H1 (cell line): ENCODE results near the gene CLDND1. TPM values are rescaled to one million over a fixed set of nuclear protein-coding genes. Genes with fewer than 3 reads are reported as not detected.

ENCODE experiments used
- CTCF ChIA-PET: fragments of 300-600 bp; sonication (Branson Sonifier 250); formaldehyde crosslinking; loops from one replicate; lab custom pipeline; 2021; ENCODE audit not compliant: partially characterized antibody; lab: Charles Lee
- POLR2A ChIA-PET: fragments of 300-600 bp; sonication (Branson Sonifier 250); formaldehyde crosslinking; loops from one replicate; lab custom pipeline; 2021; ENCODE audit warnings: inconsistent platforms; ENCODE audit not compliant: partially characterized antibody; lab: Charles Lee
- DNase-seq, 2 experiments: peaks; one replicate each; pipeline versions ENCODE4 v3.0.0 to v3.0.0-alpha.2; 2010 to 2022; ENCODE audit warnings: low spot score in 2 of 2, low read depth in 1 of 2, mixed read lengths in 1 of 2
- FAIRE-seq: peaks from 2 replicates; lab custom pipeline; 2011; peaks lifted over from hg19 to GRCh38; lab: Jason Lieb, UNC
- H2AFZ ChIP-seq: 2 replicates; pipeline ENCODE4 v1.8.1; 2012; ENCODE audit warnings: low read length, inconsistent platforms
- H2AK5ac ChIP-seq: 2 replicates; pipeline ENCODE4 v1.6.1; 2013; ENCODE audit warnings: low read depth, low read length
- H2BK120ac ChIP-seq: replicated peaks from 2 replicates; pipeline ENCODE3; 2013; ENCODE audit warnings: low read depth, low read length, inconsistent platforms
- H2BK12ac ChIP-seq: 2 replicates; pipeline ENCODE4 v1.6.1; 2013; ENCODE audit warnings: low read depth, low read length
- H2BK15ac ChIP-seq: 2 replicates; pipeline ENCODE4 v1.6.1; 2013; ENCODE audit warnings: low read length
- H2BK20ac ChIP-seq: 2 replicates; pipeline ENCODE4 v1.6.1; 2013; ENCODE audit warnings: low read length
- H2BK5ac ChIP-seq: 2 replicates; pipeline ENCODE4 v1.6.1; 2013; ENCODE audit warnings: low read depth, low read length
- H3K14ac ChIP-seq: 2 replicates; pipeline ENCODE4 v1.6.1; 2013; ENCODE audit warnings: inconsistent platforms; ENCODE audit not compliant: insufficient read length
- H3K18ac ChIP-seq: 2 replicates; pipeline ENCODE4 v1.6.1; 2013; ENCODE audit warnings: low read length; ENCODE audit errors: extremely low read depth
- H3K23ac ChIP-seq: 2 replicates; pipeline ENCODE4 v1.6.1; 2013; ENCODE audit warnings: inconsistent platforms; ENCODE audit not compliant: insufficient read length
- H3K23me2 ChIP-seq: 2 replicates; pipeline ENCODE4 v1.6.1; 2013; ENCODE audit warnings: low read depth, low read length
- H3K27ac ChIP-seq: 2 replicates; pipeline ENCODE4 v1.6.1; 2011; ENCODE audit warnings: low read depth, low read length, inconsistent platforms
- H3K27me3 ChIP-seq, 4 experiments: replicated peaks in 1 of 4; 1 replicate in 1 of 4; 2 replicates in 3 of 4; pipeline versions ENCODE4 v1.6.1 to v1.8.1; 2011 to 2013; ENCODE audit warnings: low read length in 3 of 4, mild to moderate bottlenecking in 3 of 4, inconsistent platforms in 2 of 4, mixed read lengths in 2 of 4, moderate library complexity in 1 of 4; ENCODE audit not compliant: control insufficient read depth in 3 of 4, insufficient read depth in 3 of 4; ENCODE audit errors: extremely low read depth in 1 of 4
- H3K36me3 ChIP-seq, 4 experiments: 2 replicates each; pipeline versions ENCODE4 v1.6.1 to v1.8.1; 2011 to 2013; ENCODE audit warnings: mild to moderate bottlenecking in 4 of 4, low read length in 3 of 4, moderate library complexity in 2 of 4, control low read depth in 1 of 4, inconsistent platforms in 1 of 4; ENCODE audit not compliant: insufficient read depth in 4 of 4, control insufficient read depth in 2 of 4
- H3K4ac ChIP-seq: replicated peaks from 2 replicates; pipeline ENCODE3; 2013; ENCODE audit warnings: low read length, low read depth, mixed read lengths, inconsistent platforms; ENCODE audit not compliant: insufficient read length
- H3K4me1 ChIP-seq, 4 experiments: replicated peaks in 1 of 4; 1 replicate in 1 of 4; 2 replicates in 3 of 4; pipeline versions ENCODE4 v1.6.1 to v1.8.1; 2011 to 2013; ENCODE audit warnings: low read length in 3 of 4, inconsistent platforms in 2 of 4, mixed read lengths in 1 of 4; ENCODE audit not compliant: insufficient read depth in 4 of 4, control insufficient read depth in 3 of 4
- H3K4me2 ChIP-seq, 2 experiments: 2 replicates each; pipeline versions ENCODE4 v1.6.1 to v1.8.1; 2011 to 2013; ENCODE audit warnings: low read depth in 2 of 2, low read length in 2 of 2, control low read depth in 1 of 2, inconsistent platforms in 1 of 2, mild to moderate bottlenecking in 1 of 2; ENCODE audit not compliant: insufficient read depth in 1 of 2
- H3K4me3 ChIP-seq, 4 experiments: fragments of 200-600, 300-600 bp in 1 of 4; sonication (generic), shearing (Covaris generic), sonication (Bioruptor Twin) in 1 of 4; 2 replicates each; pipeline versions ENCODE4 v1.5.1 to v1.8.1; 2011 to 2016; ENCODE audit warnings: low read length in 4 of 4, low read depth in 3 of 4, control low read depth in 2 of 4, inconsistent platforms in 2 of 4, mild to moderate bottlenecking in 2 of 4, mixed read lengths in 1 of 4, moderate library complexity in 1 of 4; ENCODE audit not compliant: insufficient read depth in 2 of 4; ENCODE audit errors: extremely low read depth in 1 of 4
- H3K56ac ChIP-seq: replicated peaks from 2 replicates; pipeline ENCODE3; 2013; ENCODE audit warnings: low read depth, mild to moderate bottlenecking, mixed read lengths, low read length, inconsistent platforms; ENCODE audit not compliant: insufficient read length
- H3K79me1 ChIP-seq: 2 replicates; pipeline ENCODE4 v1.6.1; 2013; ENCODE audit warnings: low read depth, low read length, control low read depth
- H3K79me2 ChIP-seq, 2 experiments: 2 replicates each; pipeline versions ENCODE4 v1.6.1 to v1.8.1; 2012 to 2013; ENCODE audit warnings: low read length in 2 of 2, mild to moderate bottlenecking in 2 of 2, inconsistent platforms in 1 of 2; ENCODE audit not compliant: insufficient read depth in 2 of 2, control insufficient read depth in 1 of 2
- H3K9ac ChIP-seq, 4 experiments: replicated peaks in 1 of 4; 1 replicate in 1 of 4; 2 replicates in 3 of 4; pipeline versions ENCODE4 v1.6.1 to v1.8.1; 2011 to 2013; ENCODE audit warnings: low read depth in 3 of 4, low read length in 3 of 4, control low read depth in 2 of 4, mild to moderate bottlenecking in 2 of 4, moderate library complexity in 2 of 4, inconsistent platforms in 1 of 4; ENCODE audit errors: extremely low read depth in 1 of 4
- H3K9me3 ChIP-seq, 2 experiments: 2 replicates each; pipeline versions ENCODE4 v1.6.1 to v1.8.1; 2012 to 2013; ENCODE audit warnings: mild to moderate bottlenecking in 2 of 2, moderate library complexity in 2 of 2, control low read depth in 1 of 2, inconsistent platforms in 1 of 2, low read depth in 1 of 2, low read length in 1 of 2, mixed read lengths in 1 of 2; ENCODE audit not compliant: insufficient read depth in 2 of 2
- H4K20me1 ChIP-seq, 2 experiments: replicated peaks in 1 of 2; 2 replicates each; pipeline versions ENCODE3 to v1.8.1; 2011 to 2013; ENCODE audit warnings: inconsistent platforms in 2 of 2, low read length in 2 of 2, mild to moderate bottlenecking in 1 of 2; ENCODE audit not compliant: insufficient read depth in 2 of 2, control insufficient read depth in 1 of 2
- H4K5ac ChIP-seq: 2 replicates; pipeline ENCODE4 v1.6.1; 2013; ENCODE audit warnings: low read length, low read depth, mixed read lengths, inconsistent platforms; ENCODE audit not compliant: insufficient read length
- H4K8ac ChIP-seq: 2 replicates; pipeline ENCODE4 v1.8.0; 2013; ENCODE audit warnings: mild to moderate bottlenecking, moderate library complexity, low read length, inconsistent platforms; ENCODE audit not compliant: insufficient read depth; ENCODE audit errors: extremely low read depth
- H4K91ac ChIP-seq: replicated peaks from 2 replicates; pipeline ENCODE3; 2013; ENCODE audit warnings: low read length, mixed read lengths, inconsistent platforms; ENCODE audit not compliant: insufficient read length
- FOSL1 ChIP-seq: IDR thresholded peaks from 2 replicates; pipeline ENCODE4 v1.6.1; 2011; ENCODE audit warnings: mild to moderate bottlenecking, low read depth, low read length, moderate library complexity; ENCODE audit not compliant: insufficient read depth
- HDAC2 ChIP-seq, 2 experiments: fragments of 300-600 bp in 1 of 2; sonication (generic) in 1 of 2; IDR thresholded peaks; 2 replicates each; pipeline ENCODE4 v1.6.1; 2011 to 2012; ENCODE audit warnings: low read depth in 2 of 2, low read length in 2 of 2, mild to moderate bottlenecking in 2 of 2, moderate library complexity in 2 of 2, borderline replicate concordance in 1 of 2, inconsistent platforms in 1 of 2
- NRF1 ChIP-seq: IDR thresholded peaks from 2 replicates; pipeline ENCODE4 v1.6.1; 2011; ENCODE audit warnings: mild to moderate bottlenecking, low read depth, low read length, improper control_type of control experiment
- WGBS, 2 experiments: shearing (Covaris generic) in 1 of 2; methylation state at CpG; one replicate each; pipeline versions ENCODE4 v1.1.6 to v1.1.7; 2013 to 2015; ENCODE audit warnings: low lambda C conversion rate in 2 of 2, mixed read lengths in 2 of 2, inconsistent platforms in 1 of 2, low coverage in 1 of 2, missing lambda C conversion rate in 1 of 2; ENCODE audit not compliant: insufficient replicate concordance in 2 of 2, insufficient coverage in 1 of 2, insufficient read length in 1 of 2; ENCODE audit errors: extremely low coverage in 1 of 2, missing lambda C conversion rate in 1 of 2; 5-methylcytosine and 5-hydroxymethylcytosine counted together
- polyA plus RNA-seq, 7 experiments: library from polyadenylated mRNA; depleted of rRNA in 3 of 7; stranded (reverse) in 5 of 7; unstranded in 2 of 7; fragments of >200 nt in 5 of 7; fragments of 200-250 nt in 2 of 7; gene quantifications; 1 replicate in 5 of 7; 2 replicates in 1 of 7; 4 replicates in 1 of 7; pipeline versions ENCODE4 v1.2.1 to v1.2.3, GENCODE V29; 2011 to 2013; ENCODE audit warnings: missing spikeins in 2 of 7, mixed read lengths in 2 of 7
- total RNA-seq: library from RNA; stranded (reverse); fragmentation: NEBNext Ultra II Directional; extraction: Animal tissue kit (Norgen Biotek cat#: 25700); gene quantifications from 2 replicates; pipeline ENCODE4 v1.2.1, GENCODE V29; 2021

The CLDND1 gene
- total and polyA plus RNA-seq, 2 of the 8 experiments (the other 6 are each of a cell fraction or from before 2014, with no cell fraction given): 68.2 to 152 TPM

DNA sequence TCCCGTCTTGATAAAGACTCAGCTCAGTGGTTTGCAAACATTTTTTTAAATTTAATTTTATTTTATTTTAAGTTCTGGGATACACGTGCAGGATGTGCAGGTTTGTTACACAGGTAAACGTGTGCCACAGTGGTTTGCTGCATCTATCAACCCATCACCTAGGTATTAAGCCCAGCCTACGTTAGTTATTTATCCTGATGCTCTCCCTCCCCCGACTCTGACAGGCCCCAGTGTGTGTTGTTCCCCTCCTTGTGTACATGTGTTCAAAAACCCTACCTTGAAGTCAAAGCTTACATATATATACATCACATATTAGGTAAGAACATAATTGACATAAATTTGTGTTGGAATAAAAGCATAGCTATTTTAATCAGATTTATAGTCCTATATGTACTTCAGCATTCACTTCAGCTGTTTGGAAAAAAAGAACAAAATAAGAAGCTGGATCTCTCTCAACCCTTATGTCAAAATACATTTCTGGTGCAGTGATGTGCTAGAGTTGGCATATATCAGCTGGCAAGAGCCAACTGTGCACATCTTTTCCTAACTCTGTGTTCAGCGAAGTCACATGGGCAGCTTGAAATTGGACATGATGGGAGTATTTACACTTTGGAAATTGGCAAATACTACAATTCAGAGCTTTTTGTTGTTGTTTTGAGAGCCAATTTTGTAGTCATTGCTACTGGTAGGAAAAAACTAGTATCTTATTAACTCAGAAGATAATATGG lies 35.6 kb upstream of the CLDND1 start:
- Histone ChIP-seq H4K8ac (no peak overlapping the region), H4K20me1 (no peaks in the 10 kb centered on the region), H3K9ac (no peak overlapping the region), H3K14ac (no peak overlapping the region), H3K18ac (no peak overlapping the region), H2AFZ (no peak overlapping the region), H2BK15ac (no peak overlapping the region), H3K56ac (no peak overlapping the region), H4K91ac (no peak overlapping the region), H3K27ac (no peak overlapping the region), H3K4ac (no peak overlapping the region), H3K4me2 (no peak overlapping the region), H3K4me1 (no peaks in the 10 kb centered on the region), H2BK12ac (no peak overlapping the region), H2BK20ac (no peak overlapping the region), H3K9me3 (no peaks in the 10 kb centered on the region), H3K23ac (no peak overlapping the region), H4K5ac (no peak overlapping the region), H3K23me2 (no peaks in the 10 kb centered on the region), H3K36me3 (no peaks in the 10 kb centered on the region), H3K4me3 (no peak overlapping the region), H2AK5ac (no peak overlapping the region), H2BK5ac (no peak overlapping the region), H3K79me1 (no peaks in the 10 kb centered on the region), H2BK120ac (no peak overlapping the region), H3K79me2 (no peaks in the 10 kb centered on the region), H3K27me3 (no peaks in the 10 kb centered on the region)
- 80% methylated on average over 6 of the region's 6 CpGs; no CpG with 5 or more reads in 1 of the 2 experiments for WGBS, 2 experiments
- ChIA-PET CTCF (interaction anchor here (0.6 to 1.4 kb wide), 3 partner anchors 16 to 31 kb away, joined by 3 to 4 read pairs (median 3); no protein-coding TSS in a partner anchor), POLR2A (no interaction called here)
- no peak for FAIRE-seq
- DNase-seq: no peak
- TF ChIP-seq NRF1 (no peak), FOSL1 (no peak), HDAC2 (IDR thresholded peaks at IDR 0.05; ENCODE audit: borderline replicate concordance in 1 of 2, low read depth in 2 of 2, low read length in 2 of 2) (no peak)
